ENCODE data around the gene NABP1. TPM values are rescaled to one million over a fixed set of nuclear protein-coding genes. Genes with fewer than 3 reads are reported as not detected.

The NABP1 gene
- polyA plus RNA-seq, 1 experiment = 204 TPM

DNA sequence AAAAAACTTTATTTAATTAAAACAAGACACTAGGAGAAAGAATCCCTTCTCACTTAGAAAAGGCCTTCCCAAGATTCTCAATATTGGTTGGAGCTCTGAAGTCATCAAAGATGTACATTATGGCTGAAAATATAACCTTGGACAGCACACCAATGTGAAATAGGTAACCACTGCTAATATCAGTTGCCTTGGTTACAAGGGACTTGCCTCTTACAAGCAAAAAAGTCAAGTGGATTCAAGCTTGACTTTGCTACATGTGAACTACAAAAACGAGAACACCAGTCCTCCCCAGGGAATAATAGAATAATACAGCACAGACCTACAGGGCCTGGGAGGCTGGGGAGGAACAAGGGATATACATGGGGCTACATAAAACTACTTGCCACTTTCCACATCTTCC lies 46.1 kb downstream of the NABP1 start:
- CTCF ChIA-PET = no interaction called here
- H3K27ac ChIP-seq (ENCODE audit: low read depth, low read length) = no peak overlapping the region
- POLR2A ChIA-PET = no interaction called here
- H3K27me3 ChIP-seq (ENCODE audit: control insufficient read depth, insufficient read depth, low read length) = no peaks in the 10 kb centered on the region
- no peak overlapping the region for H3K4me3 ChIP-seq (ENCODE audit: low read depth, low read length)
- no peaks in the 10 kb centered on the region for H3K9me3 ChIP-seq (ENCODE audit: control insufficient read depth, insufficient read depth, low read length)
- TF ChIP-seq, protein P1, sequence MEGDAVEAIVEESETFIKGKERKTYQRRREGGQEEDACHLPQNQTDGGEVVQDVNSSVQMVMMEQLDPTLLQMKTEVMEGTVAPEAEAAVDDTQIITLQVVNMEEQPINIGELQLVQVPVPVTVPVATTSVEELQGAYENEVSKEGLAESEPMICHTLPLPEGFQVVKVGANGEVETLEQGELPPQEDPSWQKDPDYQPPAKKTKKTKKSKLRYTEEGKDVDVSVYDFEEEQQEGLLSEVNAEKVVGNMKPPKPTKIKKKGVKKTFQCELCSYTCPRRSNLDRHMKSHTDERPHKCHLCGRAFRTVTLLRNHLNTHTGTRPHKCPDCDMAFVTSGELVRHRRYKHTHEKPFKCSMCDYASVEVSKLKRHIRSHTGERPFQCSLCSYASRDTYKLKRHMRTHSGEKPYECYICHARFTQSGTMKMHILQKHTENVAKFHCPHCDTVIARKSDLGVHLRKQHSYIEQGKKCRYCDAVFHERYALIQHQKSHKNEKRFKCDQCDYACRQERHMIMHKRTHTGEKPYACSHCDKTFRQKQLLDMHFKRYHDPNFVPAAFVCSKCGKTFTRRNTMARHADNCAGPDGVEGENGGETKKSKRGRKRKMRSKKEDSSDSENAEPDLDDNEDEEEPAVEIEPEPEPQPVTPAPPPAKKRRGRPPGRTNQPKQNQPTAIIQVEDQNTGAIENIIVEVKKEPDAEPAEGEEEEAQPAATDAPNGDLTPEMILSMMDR (IDR thresholded peaks at IDR 0.05; ENCODE audit: low read depth, low read length) = no peak
- DNase-seq (ENCODE audit: low read depth, low spot score) = no peak

DNA sequence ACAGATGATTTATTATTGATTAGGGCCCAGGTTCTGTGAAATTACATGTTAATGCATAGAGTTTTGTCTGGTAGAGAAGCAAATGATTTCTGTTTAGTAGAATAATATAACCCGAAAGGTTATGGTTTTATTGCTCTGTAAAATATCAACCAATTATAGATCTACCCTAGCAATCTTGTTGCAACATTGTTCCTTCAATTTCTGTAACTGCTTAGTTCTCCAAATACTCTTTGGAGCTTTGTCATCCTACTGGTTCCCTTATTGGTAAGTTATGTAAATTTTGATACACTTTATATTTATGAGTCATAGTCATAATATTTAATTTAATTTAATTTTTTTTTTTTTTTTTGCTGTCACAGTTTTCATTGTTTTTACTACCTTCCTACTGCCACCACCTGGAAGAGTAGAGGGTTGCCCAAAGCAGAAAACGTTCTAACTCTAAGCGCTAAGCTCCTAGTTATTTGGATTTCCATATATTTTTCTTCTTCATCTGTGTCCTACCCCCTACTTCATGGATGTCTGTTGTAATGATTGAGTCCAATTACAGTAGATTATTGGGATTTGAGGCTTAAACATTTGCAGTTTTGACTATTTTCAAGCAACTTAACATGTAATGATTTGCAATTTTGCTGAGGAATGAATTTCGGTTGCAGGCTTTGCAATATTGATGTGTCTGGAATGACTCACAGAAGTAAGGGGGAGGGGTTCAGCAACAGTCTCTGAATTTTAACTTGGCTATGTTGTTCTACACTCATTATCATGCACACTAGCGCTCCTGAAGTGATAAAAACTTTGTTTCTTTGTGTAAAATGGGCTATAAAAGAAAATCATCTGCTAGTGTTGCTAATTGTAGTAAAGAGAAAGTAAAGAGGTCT lies 51.1 kb downstream of the NABP1 start:
- TF ChIP-seq, protein P1 (IDR thresholded peaks at IDR 0.05; ENCODE audit: low read depth, low read length) = no peak
- peaks cover 3% of the 10 kb centered on the region for H3K27me3 ChIP-seq (ENCODE audit: control insufficient read depth, insufficient read depth, low read length)
- no peak overlapping the region for H3K4me3 ChIP-seq (ENCODE audit: low read depth, low read length)
- CTCF ChIA-PET = interaction anchor here (1.2 to 1.4 kb wide), 2 partner anchors 162 to 207 kb away, joined by 8 read pairs; no protein-coding TSS in a partner anchor
- no peaks in the 10 kb centered on the region for H3K9me3 ChIP-seq (ENCODE audit: control insufficient read depth, insufficient read depth, low read length)
- POLR2A ChIA-PET = no interaction called here
- DNase-seq (ENCODE audit: low read depth, low spot score) = no peak
- H3K27ac ChIP-seq (ENCODE audit: low read depth, low read length) = no peak overlapping the region

DNA sequence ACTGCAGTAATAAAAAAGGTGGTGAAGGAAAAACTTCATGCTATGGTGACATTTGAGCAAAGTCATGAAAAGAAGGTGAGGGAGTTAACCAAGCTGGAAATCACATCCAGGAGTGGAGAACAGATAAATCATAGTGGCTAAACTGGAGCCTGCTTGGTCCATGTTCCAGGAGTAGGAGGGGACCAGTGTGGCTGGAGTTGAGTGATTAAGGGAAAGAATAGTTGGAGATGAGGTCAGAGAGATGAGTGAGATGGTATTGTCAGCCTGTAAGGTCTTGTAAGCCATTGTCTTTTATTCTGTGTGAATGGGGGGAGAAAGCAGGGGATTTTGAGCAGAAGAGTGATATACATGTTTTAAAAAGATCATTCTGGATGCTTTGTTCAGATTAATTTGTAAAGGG lies 52.3 kb downstream of the NABP1 start:
- no peak for DNase-seq (ENCODE audit: low read depth, low spot score)
- H3K27ac ChIP-seq (ENCODE audit: low read depth, low read length) = no peak overlapping the region
- TF ChIP-seq, protein P1 (IDR thresholded peaks at IDR 0.05; ENCODE audit: low read depth, low read length) = no peak
- no peaks in the 10 kb centered on the region for H3K9me3 ChIP-seq (ENCODE audit: control insufficient read depth, insufficient read depth, low read length)
- peaks cover 3% of the 10 kb centered on the region for H3K27me3 ChIP-seq (ENCODE audit: control insufficient read depth, insufficient read depth, low read length)
- no peak overlapping the region for H3K4me3 ChIP-seq (ENCODE audit: low read depth, low read length)
- ChIA-PET POLR2A (no interaction called here), CTCF (no interaction called here)

Small RNA genes within 50 kb of the gene (small RNA-seq; reads per million reads assigned to genes)
- not detected for gene RF02271 (ENCODE audit: insufficient read length, low read depth)

Other genes with a start within 250 kb of the NABP1 start
- 22.0 and 26.1 TPM in 2 replicates for gene CAVIN2, start 169.0 kb downstream of the NABP1 start, polyA plus RNA-seq (2011; rRNA removed)